GM23248 (cell line): ENCODE measurements around the gene MYH7. TPM values are rescaled to one million over a fixed set of nuclear protein-coding genes. Genes with fewer than 3 reads are reported as not detected.

ENCODE experiments used
- DNase-seq: peaks from one replicate; pipeline ENCODE4 v3.0.0-alpha.2; 2015
- H2AFZ ChIP-seq: fragments of 200-600 bp; sonication (generic); 2 replicates; pipeline ENCODE4 v1.6.1; 2016; ENCODE audit warnings: antibody characterized with exemption
- H3F3A ChIP-seq: fragments of 200-600 bp; sonication (generic); 2 replicates; pipeline ENCODE4 v1.6.1; 2016; ENCODE audit warnings: mild to moderate bottlenecking, antibody characterized with exemption, mixed run types; ENCODE audit not compliant: insufficient read depth
- H3K27ac ChIP-seq: fragments of 200-600 bp; sonication (generic); 2 replicates; pipeline ENCODE4 v1.5.1; 2016; ENCODE audit warnings: mild to moderate bottlenecking
- H3K27me3 ChIP-seq: fragments of 200-600 bp; sonication (generic); replicated peaks from 2 replicates; pipeline ENCODE4 v1.6.1; 2016; ENCODE audit warnings: mild to moderate bottlenecking; ENCODE audit not compliant: insufficient read depth
- H3K36me3 ChIP-seq: fragments of 200-600 bp; sonication (generic); 2 replicates; pipeline ENCODE4 v1.6.1; 2016; ENCODE audit warnings: low read depth, mild to moderate bottlenecking
- H3K4me1 ChIP-seq: fragments of 200-600 bp; sonication (generic); 2 replicates; pipeline ENCODE4 v1.6.1; 2016; ENCODE audit warnings: mild to moderate bottlenecking; ENCODE audit not compliant: insufficient read depth
- H3K4me2 ChIP-seq: fragments of 200-600 bp; sonication (generic); one replicate; pipeline ENCODE4 v1.6.1; 2016; ENCODE audit warnings: mild to moderate bottlenecking; ENCODE audit not compliant: unreplicated experiment
- H3K4me3 ChIP-seq: fragments of 200-600 bp; sonication (generic); 2 replicates; pipeline ENCODE4 v1.5.1; 2016; ENCODE audit warnings: mild to moderate bottlenecking
- H3K79me2 ChIP-seq: fragments of 200-600 bp; sonication (generic); 2 replicates; pipeline ENCODE4 v1.6.1; 2016; ENCODE audit warnings: mild to moderate bottlenecking; ENCODE audit not compliant: insufficient read depth
- H3K9ac ChIP-seq: fragments of 200-600 bp; sonication (generic); 2 replicates; pipeline ENCODE4 v1.6.1; 2016; ENCODE audit warnings: mild to moderate bottlenecking
- H3K9me2 ChIP-seq: fragments of 200-600 bp; sonication (generic); 2 replicates; pipeline ENCODE4 v1.6.1; 2016; ENCODE audit warnings: mixed run types, mild to moderate bottlenecking, moderate library complexity; ENCODE audit not compliant: insufficient read depth
- H3K9me3 ChIP-seq: fragments of 200-600 bp; sonication (generic); one replicate; pipeline ENCODE4 v1.6.1; 2017; ENCODE audit warnings: low read depth
- H4K20me1 ChIP-seq: fragments of 200-600 bp; sonication (generic); 2 replicates; pipeline ENCODE4 v1.6.0; 2016; ENCODE audit not compliant: insufficient read depth
- EZH2 ChIP-seq: fragments of 200-600 bp; sonication (generic); IDR thresholded peaks from 2 replicates; pipeline ENCODE4 v1.6.1; 2018; ENCODE audit warnings: antibody characterized with exemption, mild to moderate bottlenecking; ENCODE audit not compliant: insufficient read depth, poor library complexity, severe bottlenecking
- EZH2phosphoT487 ChIP-seq: fragments of 200-600 bp; sonication (generic); IDR thresholded peaks from 2 replicates; pipeline ENCODE4 v1.6.1; 2018; ENCODE audit warnings: antibody characterized with exemption, moderate library complexity, mild to moderate bottlenecking, low read depth; ENCODE audit not compliant: insufficient read depth
- WGBS, 2 experiments: methylation state at CpG; one replicate each; pipeline ENCODE4 v1.1.6; 2015 to 2017; ENCODE audit warnings: low lambda C conversion rate in 2 of 2, low coverage in 1 of 2; ENCODE audit errors: missing lambda C conversion rate in 2 of 2; 5-methylcytosine and 5-hydroxymethylcytosine counted together
- in situ Hi-C: fragments of 300-500 bp; cut with MboI; formaldehyde crosslinking; loops from 2 replicates; pipeline ENCODE4 v1.15.0; 2020
- polyA plus RNA-seq: library from polyadenylated mRNA; unstranded; fragments of >200 nt; fragmentation: Nextera tagmentation; extraction: Ambion mirVana; gene quantifications from 2 replicates; pipeline ENCODE4 v1.2.1, GENCODE V29; 2016
- total RNA-seq: library from RNA; depleted of rRNA; stranded (reverse); fragments of >200 nt; shearing (Covaris generic); gene quantifications from 2 replicates; pipeline ENCODE4 v1.2.3, GENCODE V29; 2014

The MYH7 gene
- total and polyA plus RNA-seq, 2 experiments from 2014 or later, result not detected

GRCh38 chr14:23469127-23469905, 33.9 kb upstream of the MYH7 start, which contains the start of gene NGDN:
TSS of gene NGDN (plus strand) at chr14:23469703. CDS start at chr14:23469716, 13 bp downstream.
- peaks cover 13% of the 10 kb centered on the region; the same call in 1 of the 2 replicates for H3K36me3 ChIP-seq
- no peaks in the 10 kb centered on the region for H3F3A ChIP-seq
- H3K9me2 ChIP-seq, result no peaks in the 10 kb centered on the region
- DNase-seq, result peak; percentile 100
- H3K27me3 ChIP-seq, result no peaks in the 10 kb centered on the region
- no peaks in the 10 kb centered on the region for H4K20me1 ChIP-seq
- in situ Hi-C loops, result no loop called here
- peak within 1 kb of the TSS; percentile 95 for H2AFZ ChIP-seq
- H3K9ac ChIP-seq, result peak within 1 kb of the TSS; percentile 96
- no peaks in the 10 kb centered on the region for H3K9me3 ChIP-seq
- no peak for TF ChIP-seq EZH2
- TF ChIP-seq EZH2phosphoT487, result no peak
- H3K4me3 ChIP-seq, result peak within 1 kb of the TSS; percentile 98
- peaks cover 24% of the 10 kb centered on the region for H3K79me2 ChIP-seq
- peak within 1 kb of the TSS; percentile 80 for H3K27ac ChIP-seq
- H3K4me1 ChIP-seq, result peaks cover 9% of the 10 kb centered on the region
- 1 to 2% methylated on average over 41 of the region's 41 CpGs for WGBS, 2 experiments
- H3K4me2 ChIP-seq, result peak within 1 kb of the TSS; percentile 94

GRCh38 chr14:23468704-23469126, 33.3 kb upstream of the MYH7 start:
- Histone ChIP-seq H3K79me2 (peaks cover 24% of the 10 kb centered on the region), H3K4me3 (peak overlapping the region; percentile 71), H3K4me1 (peaks cover 9% of the 10 kb centered on the region), H3K4me2 (peak overlapping the region; percentile 77), H3F3A (no peaks in the 10 kb centered on the region), H4K20me1 (no peaks in the 10 kb centered on the region), H3K9ac (no peak overlapping the region), H3K9me2 (no peaks in the 10 kb centered on the region), H3K27me3 (no peaks in the 10 kb centered on the region), H3K27ac (peak overlapping the region; percentile 24), H3K9me3 (no peaks in the 10 kb centered on the region), H2AFZ (peak overlapping the region; percentile 95), H3K36me3 (peaks cover 9% of the 10 kb centered on the region; the same call in 1 of the 2 replicates)
- no peak for DNase-seq
- in situ Hi-C loops, result no loop called here
- 60% methylated on average over 15 of the region's 15 CpGs for WGBS, 2 experiments
- TF ChIP-seq EZH2 (no peak), EZH2phosphoT487 (no peak)

- no peaks in the 10 kb centered on the region for H3K9me2 ChIP-seq
- WGBS, 2 experiments, result 12 to 19% methylated on average over 3 of the region's 3 CpGs
- no peak overlapping the region for H3K9ac ChIP-seq
- peaks cover 1% of the 10 kb centered on the region for H3K4me1 ChIP-seq
- no peak overlapping the region for H3K4me3 ChIP-seq
- no peaks in the 10 kb centered on the region for H3K9me3 ChIP-seq
- no peaks in the 10 kb centered on the region for H4K20me1 ChIP-seq
- no peaks in the 10 kb centered on the region for H3F3A ChIP-seq
- in situ Hi-C loops, result no loop called here
- TF ChIP-seq EZH2phosphoT487 (no peak), EZH2 (no peak)
- no peaks in the 10 kb centered on the region for H3K27me3 ChIP-seq
- H3K79me2 ChIP-seq, result peaks cover 7% of the 10 kb centered on the region
- DNase-seq, result no peak
- H3K36me3 ChIP-seq, result no peaks in the 10 kb centered on the region
- H3K27ac ChIP-seq, result no peak overlapping the region
- no peak overlapping the region for H2AFZ ChIP-seq
- no peak overlapping the region for H3K4me2 ChIP-seq
These were observed 29.8 kb upstream of the MYH7 start for GRCh38 chr14:23465261-23465660.

- TF ChIP-seq EZH2, result no peak
- no peak for TF ChIP-seq EZH2phosphoT487
- no peak overlapping the region for H3K4me3 ChIP-seq
These were observed 29.2 kb upstream of the MYH7 start for GRCh38 chr14:23464700-23465099.

More at GRCh38 chr14:23464700-23465099, 29.2 kb upstream of the MYH7 start:
- no peak overlapping the region for H3K4me2 ChIP-seq
- no peak for DNase-seq
- no peak overlapping the region for H3K9ac ChIP-seq
- in situ Hi-C loops, result no loop called here
- H3F3A ChIP-seq, result no peaks in the 10 kb centered on the region
- H4K20me1 ChIP-seq, result no peaks in the 10 kb centered on the region
- no peaks in the 10 kb centered on the region for H3K9me2 ChIP-seq
- H3K27ac ChIP-seq, result no peak overlapping the region
- H3K79me2 ChIP-seq, result peaks cover 2% of the 10 kb centered on the region
- H3K4me1 ChIP-seq, result no peaks in the 10 kb centered on the region
- H3K36me3 ChIP-seq, result no peaks in the 10 kb centered on the region
- H2AFZ ChIP-seq, result no peak overlapping the region
- H3K9me3 ChIP-seq, result no peaks in the 10 kb centered on the region
- no peaks in the 10 kb centered on the region for H3K27me3 ChIP-seq
